HG02885 (cell line): ENCODE data around the gene CTNND1.
"Not testable (repeated sequence)": the region's sequence is repeated elsewhere in the genome, so short reads cannot be mapped to it uniquely, and the experiment has no call there.

Source experiments
- ATAC-seq: cut with Tn5 transposase; IDR thresholded peaks from one replicate; pipeline ENCODE4 v1.9.1; 2021; ENCODE audit warnings: mild to moderate bottlenecking; ENCODE audit not compliant: unreplicated experiment, poor library complexity

The CTNND1 gene, protein sequence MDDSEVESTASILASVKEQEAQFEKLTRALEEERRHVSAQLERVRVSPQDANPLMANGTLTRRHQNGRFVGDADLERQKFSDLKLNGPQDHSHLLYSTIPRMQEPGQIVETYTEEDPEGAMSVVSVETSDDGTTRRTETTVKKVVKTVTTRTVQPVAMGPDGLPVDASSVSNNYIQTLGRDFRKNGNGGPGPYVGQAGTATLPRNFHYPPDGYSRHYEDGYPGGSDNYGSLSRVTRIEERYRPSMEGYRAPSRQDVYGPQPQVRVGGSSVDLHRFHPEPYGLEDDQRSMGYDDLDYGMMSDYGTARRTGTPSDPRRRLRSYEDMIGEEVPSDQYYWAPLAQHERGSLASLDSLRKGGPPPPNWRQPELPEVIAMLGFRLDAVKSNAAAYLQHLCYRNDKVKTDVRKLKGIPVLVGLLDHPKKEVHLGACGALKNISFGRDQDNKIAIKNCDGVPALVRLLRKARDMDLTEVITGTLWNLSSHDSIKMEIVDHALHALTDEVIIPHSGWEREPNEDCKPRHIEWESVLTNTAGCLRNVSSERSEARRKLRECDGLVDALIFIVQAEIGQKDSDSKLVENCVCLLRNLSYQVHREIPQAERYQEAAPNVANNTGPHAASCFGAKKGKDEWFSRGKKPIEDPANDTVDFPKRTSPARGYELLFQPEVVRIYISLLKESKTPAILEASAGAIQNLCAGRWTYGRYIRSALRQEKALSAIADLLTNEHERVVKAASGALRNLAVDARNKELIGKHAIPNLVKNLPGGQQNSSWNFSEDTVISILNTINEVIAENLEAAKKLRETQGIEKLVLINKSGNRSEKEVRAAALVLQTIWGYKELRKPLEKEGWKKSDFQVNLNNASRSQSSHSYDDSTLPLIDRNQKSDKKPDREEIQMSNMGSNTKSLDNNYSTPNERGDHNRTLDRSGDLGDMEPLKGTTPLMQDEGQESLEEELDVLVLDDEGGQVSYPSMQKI

DNA sequence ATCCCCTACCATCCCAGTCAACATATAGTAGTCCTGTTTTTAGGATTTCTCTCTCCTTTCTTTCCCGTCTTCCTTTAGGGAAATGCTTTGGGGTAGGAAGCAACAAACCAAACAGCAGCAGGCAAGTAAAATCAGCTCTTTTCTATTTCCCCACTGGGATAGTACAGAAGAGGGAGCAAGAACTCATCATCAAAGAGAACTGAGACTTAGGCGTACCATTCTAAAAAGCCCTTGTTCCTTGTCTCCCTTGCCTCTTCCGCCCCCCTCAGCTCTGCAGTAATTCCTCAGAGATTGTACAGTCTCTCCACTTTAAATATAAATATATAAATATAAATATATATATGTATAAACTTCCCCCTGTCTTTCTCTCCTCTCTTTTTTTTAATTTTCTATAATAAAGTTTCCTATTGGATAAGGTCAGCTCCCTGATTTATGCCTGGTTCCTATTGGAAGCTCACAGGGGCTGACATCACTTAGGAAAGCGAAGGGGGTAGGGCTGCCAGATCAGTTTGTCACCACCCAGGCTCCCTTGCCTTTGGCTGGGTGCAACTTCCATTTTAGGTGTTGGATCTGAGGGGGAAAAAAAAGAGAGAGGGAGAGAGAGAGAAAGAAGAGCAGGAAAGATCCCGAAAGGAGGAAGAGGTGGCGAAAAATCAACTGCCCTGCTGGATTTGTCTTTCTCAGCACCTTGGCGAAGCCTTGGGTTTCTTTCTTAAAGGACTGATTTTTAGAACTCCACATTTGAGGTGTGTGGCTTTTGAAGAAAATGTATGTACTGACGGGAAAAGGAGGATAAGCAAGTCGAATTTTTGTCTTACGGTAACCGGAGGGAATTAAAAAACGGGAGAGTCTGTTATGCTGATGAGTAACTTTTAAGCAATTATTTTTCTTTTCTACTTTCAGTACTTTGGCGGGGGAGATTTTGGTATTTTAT, at the start of gene CTNND1:
Gene CTNND1, plus strand, starts transcription at position 502 of the 934 bp plus-strand sequence. CDS start 29,677 bp downstream, outside the sequence.
- ATAC-seq, result peak; percentile 87

DNA sequence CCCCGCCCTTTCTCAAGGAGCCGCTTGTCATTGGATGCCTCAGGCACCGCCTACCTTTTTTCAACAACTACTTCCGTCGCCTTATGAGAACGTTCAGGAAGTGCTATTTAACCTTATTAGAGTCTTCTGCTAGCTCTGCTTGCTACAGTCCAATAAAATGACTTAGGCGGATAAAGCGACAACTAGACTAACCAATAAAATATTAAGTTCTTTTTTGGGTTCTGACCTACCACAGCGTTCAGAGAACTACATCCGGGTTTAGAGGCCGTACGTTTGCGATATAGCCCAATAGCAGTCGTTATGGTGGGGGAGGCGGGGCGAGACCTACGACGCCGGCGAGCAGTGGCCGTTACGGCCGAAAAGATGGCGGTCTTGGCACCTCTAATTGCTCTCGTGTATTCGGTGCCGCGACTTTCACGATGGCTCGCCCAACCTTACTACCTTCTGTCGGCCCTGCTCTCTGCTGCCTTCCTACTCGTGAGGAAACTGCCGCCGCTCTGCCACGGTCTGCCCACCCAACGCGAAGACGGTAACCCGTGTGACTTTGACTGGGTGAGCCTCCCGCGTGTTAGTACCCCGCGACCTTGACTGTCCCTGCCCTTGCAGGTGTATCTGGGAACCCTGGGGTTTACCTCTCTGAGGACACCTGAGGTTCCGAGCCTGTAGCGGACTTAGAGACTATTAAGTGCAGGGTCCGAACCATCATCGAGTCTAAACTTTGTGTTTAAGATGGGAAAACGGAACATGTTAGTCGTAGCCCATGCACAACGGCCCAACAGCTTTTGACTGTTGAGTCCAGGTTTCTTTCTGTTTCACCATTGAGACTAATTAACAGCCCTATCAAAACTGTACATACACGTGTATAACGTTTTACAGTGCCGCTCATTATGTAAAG, 49.1 kb upstream of the CTNND1 start, which contains the start of gene TMX2:
Gene TMX2, plus strand, starts transcription at position 338 of the 895 bp plus-strand sequence. Its CDS starts 26 bp downstream, at position 364.
- ATAC-seq, result peak; percentile 94

DNA sequence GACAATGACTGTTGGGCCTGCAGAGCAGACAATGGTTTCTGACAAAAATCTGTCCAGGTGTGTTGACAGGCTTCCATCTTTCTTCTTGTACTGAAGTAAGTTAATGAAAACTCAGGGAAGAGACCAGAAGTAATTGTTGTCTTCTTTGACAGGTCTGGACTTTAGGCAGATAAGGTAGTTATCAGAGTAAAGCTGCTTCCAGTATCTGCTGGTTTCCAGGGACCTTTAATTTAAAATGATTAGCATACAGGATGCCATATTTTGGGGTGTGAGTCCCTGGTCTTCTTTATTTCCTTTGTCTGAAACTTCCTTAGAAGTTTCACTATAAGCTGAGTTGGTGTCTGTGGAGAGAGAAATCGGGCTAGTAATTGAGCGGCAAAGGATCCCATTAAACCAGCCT, 47.8 kb upstream of the CTNND1 start:
- ATAC-seq, result no peak

DNA sequence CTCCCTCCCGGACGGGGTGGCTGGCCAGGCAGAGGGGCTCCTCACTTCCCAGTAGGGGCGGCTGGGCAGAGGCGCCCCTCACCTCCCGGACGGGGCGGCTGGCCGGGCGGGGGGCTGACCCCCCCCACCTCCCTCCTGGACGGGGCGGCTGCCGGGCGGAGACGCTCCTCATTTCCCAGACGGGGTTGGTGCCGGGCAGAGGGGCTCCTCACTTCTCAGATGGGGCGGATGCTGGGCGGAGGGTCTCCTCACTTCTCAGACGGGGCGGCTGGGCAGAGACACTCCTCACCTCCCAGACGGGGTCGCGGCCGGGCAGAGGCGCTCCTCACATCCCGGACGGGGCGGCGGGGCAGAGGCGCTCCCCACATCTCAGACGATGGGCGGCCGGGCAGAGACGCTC, 44.9 kb upstream of the CTNND1 start:
- ATAC-seq, result not testable (repeated sequence)

DNA sequence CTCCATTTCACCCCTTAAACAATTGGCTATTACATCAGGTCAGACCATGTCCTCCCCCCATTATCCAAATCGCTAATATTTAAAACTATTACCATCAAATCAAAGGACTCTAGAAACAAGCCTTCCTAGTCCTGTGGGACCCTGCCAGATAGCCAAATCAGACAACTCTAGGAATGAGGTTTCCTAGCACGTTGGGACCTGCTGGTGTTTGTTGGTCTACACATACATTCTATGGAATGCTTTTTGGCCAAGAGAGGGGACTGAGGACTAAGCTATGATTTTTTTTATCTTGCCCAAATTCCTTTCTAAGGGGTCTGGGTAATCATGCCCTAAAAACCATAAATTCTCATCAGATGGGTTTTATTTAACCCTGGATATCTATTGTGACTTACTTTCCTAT, 34.4 kb upstream of the CTNND1 start:
- ATAC-seq, result no peak

DNA sequence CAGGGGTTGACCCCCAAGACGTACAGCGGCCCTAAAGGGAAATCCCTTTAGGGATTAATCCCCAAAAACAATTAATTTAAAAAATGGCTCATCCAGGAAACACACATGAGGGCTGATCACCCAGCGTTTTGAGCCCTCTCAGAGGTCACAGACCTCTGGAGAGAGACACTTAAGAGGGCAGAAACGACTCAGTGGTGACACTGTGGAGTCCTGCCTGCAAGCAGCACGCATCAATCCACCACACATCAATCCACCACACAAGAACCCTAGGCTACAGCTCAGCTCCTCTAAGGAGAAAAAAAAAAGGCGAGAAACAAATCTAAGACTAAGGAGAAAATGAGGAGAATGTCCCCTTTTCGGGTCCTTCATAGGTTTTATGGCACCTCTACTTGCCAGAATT, 32.8 kb upstream of the CTNND1 start:
- peak; percentile 60 for ATAC-seq

DNA sequence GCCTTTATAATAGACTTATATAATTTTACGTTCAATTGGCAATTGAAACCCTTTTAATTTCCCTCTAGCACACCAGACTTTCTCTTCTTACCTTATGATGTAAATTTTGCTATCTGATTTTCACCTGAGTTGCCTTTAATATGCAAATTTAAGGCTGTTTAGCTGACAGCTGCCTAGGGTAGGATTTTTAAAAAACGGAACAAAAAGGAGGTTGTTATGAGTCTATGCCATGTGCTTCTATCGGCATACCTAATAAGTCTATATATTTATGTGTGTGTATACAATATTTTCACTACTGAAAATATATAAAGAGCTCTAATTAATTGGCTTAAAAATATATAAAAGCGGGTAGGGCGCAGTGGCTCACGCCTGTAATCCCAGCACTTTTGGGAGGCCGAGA, 32.1 kb upstream of the CTNND1 start:
- ATAC-seq, result peak; percentile 57

DNA sequence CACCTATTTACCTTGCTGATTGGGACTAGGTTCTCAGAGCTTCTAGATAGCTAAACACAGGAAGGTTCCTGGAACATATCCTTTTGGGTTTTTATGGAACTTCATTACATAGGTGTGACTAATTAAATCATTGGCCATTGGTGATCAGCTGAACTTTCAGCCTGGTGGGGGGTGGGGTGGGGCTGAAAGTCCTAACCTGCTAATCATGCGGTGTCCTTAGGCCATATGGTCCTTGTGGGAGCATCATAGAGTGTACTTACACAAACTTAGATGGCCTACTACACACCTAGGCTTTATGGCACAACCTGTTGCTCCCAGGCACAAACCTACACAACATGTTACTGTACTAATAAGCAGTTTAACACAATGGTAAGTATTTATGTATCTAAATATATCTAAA, 28.9 kb upstream of the CTNND1 start:
- ATAC-seq, result no peak

DNA sequence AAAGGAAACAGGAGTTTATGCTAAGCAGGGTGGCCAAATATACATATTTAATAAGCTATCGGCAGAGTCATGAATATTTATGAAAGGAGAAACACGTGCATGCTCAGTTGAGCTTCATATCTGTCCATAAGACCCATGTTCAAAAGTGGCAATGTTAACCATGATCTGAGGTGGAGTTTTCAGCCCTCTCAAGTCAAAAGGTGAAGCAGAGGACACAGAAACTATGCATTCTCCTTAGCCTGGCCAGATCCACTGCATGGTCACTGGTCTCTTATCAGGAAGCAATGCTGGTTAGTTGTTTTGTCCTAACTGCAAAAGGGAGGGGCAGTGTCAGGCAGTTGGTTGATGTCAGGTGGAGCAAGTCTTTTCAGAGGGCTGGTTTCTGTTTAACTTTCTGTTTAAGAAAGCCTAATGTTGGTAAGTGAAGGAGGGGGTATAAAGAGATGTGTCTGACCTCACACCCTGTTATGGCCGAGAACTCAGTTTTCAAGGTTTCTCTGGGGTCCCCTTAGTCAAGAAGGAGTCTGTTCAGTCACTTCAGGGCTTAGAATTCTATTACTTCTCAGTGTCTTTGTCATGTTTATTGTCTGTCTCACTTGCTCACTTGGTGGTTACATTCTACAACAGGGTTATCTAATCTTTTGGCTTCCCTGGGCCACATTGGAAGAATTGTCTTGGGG, 25.8 kb upstream of the CTNND1 start:
- no peak for ATAC-seq

DNA sequence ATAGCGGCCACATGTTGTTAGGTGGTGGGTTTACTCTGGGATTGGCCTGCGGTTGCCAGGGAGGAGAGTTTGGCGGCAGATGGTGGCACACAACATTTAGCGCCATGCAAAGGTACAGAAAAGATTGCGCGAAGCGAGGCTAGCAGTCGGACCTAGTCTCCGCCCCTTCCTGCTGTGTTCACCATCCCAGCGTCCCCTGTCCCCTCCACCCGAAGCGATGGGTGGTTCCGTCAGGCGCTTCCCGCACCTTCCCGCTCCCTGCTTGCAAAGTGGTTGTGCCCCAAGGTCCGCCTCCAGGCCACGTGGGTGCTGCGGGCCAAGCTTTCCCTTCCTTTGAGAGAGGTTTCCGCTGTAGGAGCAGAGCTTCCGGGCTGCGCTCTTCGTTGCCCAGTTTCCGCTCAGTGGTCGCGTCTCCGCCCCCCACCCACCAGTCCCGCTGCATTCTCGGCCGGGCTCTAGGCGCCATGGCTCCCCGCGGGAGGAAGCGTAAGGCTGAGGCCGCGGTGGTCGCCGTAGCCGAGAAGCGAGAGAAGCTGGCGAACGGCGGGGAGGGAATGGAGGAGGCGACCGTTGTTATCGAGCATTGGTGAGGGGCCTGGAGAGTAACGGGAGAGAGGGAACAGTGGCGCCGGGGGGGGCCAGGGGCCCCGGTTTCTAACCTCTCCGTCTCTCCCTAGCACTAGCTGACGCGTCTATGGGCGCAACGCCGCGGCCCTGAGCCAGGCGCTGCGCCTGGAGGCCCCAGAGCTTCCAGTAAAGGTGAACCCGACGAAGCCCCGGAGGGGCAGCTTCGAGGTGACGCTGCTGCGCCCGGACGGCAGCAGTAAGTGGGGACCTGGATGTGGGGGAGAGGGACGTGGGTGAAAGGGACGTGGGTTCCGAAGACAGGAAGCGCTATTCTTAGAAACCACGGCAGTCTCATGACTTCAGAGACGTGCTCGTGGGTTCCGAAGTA, 20.2 kb upstream of the CTNND1 start, which contains the start of gene SELENOH:
Gene SELENOH, plus strand, starts transcription at position 360 of the 955 bp plus-strand sequence. Its CDS starts 105 bp downstream, at position 465.
- ATAC-seq, result peak; percentile 86

DNA sequence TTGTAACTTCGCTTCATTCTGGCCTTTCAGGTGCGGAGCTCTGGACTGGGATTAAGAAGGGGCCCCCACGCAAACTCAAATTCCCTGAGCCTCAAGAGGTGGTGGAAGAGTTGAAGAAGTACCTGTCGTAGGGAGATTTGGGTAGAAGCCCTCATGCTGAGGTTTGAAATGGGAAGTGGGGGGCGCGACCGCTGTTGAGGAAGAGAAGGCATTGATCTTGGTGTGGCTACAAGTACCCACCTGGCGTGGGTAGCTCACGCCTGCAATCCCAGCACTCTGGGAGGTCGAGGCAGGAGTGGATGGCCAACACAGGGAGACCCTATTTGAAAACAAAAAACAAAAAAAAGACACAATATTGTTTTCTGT, 19.5 kb upstream of the CTNND1 start:
- ATAC-seq, result no peak

DNA sequence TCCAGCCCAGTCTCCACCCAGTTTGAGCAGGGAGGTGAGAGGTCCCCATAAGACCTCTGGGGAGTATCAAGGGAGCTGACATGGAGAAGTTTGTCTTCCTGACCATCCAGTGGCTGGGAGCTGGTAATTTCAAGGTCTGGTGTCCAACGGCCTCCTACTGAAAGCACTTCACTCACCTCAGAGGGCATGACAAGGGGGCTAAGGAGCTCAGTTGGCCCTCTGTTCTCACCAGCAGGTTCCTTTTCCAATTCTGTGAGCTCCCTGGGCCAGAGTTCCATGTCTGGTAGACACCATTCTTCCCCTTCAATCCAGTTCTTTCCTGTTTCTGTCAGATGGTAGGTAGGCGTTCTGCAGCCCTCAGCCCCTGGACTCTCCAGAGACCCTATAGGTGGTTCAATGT, 17.2 kb upstream of the CTNND1 start:
- ATAC-seq, result no peak

DNA sequence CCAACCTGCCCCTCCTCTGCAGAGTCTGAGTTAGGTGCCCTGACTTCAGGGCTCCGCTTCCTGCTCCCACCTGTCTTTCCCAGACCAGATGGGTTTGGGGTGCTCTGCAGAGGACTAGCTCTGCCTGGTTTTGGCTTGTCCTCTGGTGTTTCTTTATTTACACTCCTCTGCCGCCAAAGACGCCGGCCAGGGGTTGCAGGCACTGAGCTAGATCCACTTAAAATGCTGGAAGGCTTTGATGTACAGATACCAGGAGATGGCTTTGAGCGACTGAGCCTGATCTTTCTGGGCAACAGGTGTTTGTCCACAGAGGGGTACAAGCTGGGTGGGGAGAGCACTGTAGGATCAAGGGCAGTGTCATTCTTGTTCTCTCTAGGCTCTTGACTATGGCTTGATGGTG, 16.4 kb upstream of the CTNND1 start:
- no peak for ATAC-seq

DNA sequence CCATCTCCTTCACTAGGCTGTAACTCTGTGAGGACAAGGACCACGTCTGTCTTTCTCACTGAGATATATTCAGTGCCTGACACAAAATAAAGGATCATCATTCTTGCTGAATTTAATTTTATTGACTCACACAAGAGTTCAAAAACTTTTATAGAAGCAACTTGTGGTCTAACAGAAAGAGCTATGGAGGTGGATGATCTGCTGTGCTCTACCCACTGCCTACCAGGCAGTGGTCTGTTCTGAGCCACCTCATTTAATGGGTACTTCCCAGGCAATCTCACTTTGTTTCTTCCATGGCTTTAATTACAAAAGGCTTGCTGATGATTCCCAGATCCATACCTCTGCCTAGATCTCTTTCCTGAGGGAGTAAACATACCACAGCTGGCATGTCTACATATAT, 14.7 kb upstream of the CTNND1 start:
- no peak for ATAC-seq

DNA sequence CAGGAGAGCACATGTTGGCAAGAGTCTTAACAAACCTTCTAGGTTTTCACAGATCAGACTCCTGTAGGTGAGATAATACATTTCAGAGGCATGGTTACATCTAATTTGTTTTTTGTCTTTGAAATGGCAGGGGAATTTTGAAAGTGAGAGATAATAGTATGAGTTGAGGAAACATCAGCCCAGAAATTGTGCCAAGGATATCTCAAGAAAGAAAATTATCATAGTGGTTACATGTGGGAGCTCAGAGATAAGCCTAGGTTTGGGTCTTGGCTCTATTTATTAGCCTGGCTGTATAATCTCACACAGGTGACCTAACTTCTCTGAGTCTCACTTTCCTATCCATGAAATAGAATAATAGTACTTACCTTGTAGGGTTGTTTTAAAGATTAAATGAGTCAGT, 10.4 kb upstream of the CTNND1 start:
- no peak for ATAC-seq

DNA sequence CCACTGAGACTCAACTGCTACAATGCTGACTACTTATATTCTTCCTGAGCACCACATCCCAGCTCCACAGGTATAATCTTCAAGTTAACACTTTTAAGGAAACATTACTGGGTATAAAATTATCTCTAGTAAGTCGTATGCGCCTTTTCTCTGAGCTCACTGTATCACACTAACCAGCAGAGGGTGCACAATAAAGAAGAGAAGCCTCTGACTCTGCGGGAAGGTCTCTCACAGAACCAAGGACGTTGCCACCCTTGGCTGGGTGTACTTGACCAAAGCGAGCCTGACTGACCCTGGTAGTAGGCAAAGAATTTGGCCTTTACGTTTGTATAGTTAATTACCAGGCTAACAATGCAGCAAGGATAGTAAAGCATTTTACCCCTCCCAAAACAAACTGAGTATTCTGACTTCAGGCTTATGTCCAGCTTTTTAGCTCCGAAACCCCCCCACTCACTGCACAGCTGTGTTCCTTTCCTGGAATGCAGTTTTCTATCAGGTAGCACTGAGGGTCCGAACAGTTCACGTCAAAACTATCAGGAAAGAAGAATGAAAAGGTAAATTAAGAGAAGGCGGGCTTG, 9.8 kb upstream of the CTNND1 start, which contains the start of gene BTBD18:
Gene BTBD18, minus strand, starts transcription at position 144 of the 578 bp plus-strand sequence. CDS start 631 bp downstream, outside the sequence.
- ATAC-seq, result peak; percentile 65

DNA sequence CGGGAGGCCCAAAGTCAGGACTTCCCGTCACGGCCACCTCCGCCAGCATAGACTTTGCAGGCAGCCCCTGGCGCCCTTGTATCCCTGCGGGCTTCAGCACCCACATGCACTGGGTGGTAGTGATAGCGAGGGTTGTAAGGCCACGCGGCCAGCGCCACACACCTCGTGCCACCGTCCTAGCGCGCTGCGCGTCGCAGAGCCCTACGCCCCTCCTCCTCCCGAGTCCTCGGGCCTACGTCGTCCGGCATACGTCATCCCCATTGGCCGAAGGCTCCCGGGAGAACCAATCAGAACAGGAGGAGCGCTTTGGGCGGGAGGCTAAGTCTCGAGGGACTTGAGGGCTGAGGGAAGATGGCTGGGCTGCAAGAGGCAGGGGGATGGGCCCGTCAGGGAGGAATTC, 8.6 kb upstream of the CTNND1 start:
- no peak for ATAC-seq
